DMS79 (cell line): ENCODE measurements around the gene RANBP9.

Source experiments
- DNase-seq: peaks from one replicate; lab custom pipeline; 2025; lab: John Stamatoyannopoulos, UW

Gene RANBP9

DNA sequence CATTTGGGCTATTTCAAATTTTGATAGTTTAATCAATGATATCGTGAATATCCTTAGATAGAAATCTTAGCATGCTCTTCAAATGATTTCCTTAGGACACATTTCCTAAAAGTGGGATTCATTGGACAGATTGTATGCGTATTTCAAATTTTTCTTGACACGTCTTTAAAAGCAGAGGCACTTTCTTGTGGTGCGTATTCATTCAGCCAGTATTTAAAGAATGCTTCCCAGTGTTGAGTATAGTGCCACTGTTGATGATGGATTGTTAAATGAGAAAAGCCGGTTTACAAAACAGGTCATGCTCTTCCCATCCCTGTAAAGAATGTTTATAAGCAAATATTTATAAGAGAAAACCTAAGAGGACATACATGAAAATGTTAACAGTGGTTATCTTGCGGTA is 111.6 kb downstream of the RANBP9 start:
- no peak for DNase-seq

- no peak for DNase-seq
Measured at GRCh38 chr6:13597073-13597472, 114.6 kb downstream of the RANBP9 start.

- no peak for DNase-seq
Measured at GRCh38 chr6:13593720-13594119, 117.9 kb downstream of the RANBP9 start.

DNA sequence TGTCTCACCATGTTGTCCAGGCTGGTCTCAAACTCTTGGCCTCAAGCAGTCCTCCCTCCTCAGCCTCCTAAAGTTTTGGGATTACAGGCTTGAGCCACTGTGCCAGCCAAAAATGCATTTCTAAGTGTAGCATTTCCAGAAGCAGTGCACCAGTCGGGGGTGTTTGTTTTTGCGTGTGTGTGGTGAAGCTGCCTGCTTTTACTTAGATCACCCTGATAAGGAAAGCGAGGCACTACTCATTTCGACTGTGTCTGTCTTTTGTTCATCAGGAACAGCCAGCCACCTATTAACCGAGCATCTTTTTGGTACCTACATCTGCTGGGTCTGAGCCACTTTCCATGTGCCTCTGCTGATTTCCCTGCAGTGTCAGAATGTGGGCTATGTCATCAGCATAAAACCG is 118.5 kb downstream of the RANBP9 start:
- DNase-seq = no peak

DNA sequence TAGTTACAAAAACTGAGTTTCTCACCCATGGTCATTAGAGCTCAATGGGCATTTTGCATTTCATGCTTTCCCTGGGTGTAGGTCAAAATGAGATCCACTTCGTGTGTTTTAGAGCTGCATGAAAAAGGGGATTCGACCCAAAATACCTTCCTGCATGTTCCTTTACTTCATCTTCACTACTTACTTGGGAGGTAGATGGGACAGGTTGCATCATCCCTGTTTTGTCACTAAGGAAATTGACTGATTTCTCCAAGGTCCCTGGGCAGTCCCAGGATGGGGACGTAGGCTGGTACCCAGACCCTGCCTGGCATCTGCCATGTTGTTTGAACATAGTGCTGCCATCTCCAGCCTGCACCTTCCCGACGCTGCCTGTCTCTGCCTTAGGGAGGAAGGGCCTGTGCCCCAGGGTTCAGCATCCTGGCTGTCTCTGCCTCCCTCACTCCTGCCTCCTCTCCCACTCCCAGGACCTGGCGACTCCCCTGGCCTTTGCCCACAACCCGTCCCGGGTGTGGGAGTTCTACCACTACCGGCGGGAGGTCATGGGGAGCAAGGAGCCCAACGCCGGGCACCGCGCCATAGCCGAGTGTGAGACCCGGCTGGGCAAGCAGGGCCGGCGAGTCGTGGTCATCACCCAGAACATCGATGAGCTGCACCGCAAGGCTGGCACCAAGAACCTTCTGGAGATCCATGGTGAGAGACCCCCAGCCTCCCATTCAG is 120.3 kb downstream of the RANBP9 start:
- no peak for DNase-seq

GRCh38 chr6:13590574-13591153 is 121.0 kb downstream of the RANBP9 start:
- DNase-seq = no peak

GRCh38 chr6:13589801-13590200 is 121.8 kb downstream of the RANBP9 start:
- DNase-seq = no peak

DNA sequence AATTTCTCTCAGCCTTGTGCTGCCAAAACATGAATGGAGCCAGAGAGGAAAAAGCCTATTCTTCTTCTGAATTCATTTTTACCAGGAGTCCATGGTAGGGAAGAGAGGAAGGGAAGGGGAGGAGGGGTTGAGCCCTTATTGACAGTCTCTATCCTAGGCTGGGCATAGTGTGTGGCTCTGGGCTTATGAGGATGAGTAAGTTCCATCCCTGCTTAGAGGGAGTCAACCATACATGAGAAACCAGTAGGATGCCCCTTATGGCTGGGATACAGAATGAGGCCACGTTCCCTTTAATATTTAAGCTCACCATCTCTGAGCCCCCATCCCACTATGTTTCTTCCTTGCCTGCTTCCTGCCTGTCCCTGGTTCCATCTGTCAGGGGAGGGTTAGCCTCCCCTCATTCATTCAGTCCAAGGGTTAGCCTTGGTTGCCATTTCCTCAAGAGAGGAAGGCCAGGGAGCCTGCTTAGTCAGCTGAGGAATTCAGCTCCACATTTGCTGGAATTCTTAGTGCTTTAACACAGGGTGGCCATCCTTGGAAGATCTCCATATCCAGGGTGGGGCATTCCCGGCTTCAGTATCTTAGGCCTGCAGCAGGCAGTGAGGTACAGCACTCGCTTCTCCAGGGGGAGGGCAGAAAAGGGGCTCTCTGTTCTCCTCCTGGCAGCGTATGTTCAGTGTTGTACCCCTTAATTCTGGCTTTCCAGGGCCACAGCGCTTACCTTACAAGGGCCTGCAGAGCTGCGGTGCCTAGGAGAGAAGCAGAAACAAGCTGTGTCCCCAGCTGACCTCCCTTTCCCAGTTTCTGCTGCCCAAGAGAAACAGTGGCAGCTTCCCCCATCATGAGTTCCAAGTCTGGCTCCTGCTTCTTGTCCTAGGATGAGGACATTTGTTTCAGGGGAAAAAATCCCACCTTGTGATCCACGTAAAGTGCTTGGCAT is 124.8 kb downstream of the RANBP9 start:
- DNase-seq = no peak

- DNase-seq = no peak
Measured at GRCh38 chr6:13581700-13582229, 129.9 kb downstream of the RANBP9 start.

GRCh38 chr6:13579911-13580310 is 131.7 kb downstream of the RANBP9 start:
- DNase-seq = no peak

DNA sequence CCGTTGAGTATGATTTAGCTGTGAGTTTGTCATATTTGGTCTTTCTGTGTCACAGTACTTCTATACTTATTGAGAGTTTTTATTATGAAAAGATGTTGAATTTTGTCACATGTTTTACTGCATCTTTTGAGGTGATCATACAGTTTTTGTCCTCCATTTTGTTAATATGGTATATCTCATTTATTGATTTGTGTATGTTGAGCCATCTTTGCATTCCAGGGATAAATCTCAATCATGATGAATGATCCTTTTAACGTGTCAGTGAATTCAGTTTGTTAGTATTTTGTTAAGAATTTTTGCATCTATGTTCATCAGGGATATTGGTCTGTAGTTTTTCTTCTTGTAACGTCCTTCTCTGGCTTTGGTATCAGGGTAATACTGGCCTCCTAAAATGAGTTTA is 133.7 kb downstream of the RANBP9 start:
- DNase-seq = no peak

GRCh38 chr6:13576017-13576416 is 135.6 kb downstream of the RANBP9 start:
- DNase-seq = no peak

DNA sequence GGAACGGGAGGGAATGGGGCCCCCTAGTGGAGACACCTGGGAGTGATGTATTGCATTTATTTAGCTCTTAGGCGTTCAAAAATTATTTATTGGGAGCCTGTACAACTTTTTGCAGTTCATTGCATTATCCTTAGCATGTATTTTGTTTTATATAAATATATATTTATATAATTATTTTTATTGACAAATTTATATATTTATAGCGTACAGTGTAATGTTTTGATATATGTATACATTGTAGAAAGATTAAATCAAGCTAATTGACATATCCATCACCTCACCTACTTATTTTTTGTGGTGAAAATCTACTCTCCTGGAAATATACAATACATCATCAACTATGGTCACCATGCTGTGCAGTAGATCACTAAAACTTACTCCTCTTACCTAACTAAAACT is 136.3 kb downstream of the RANBP9 start:
- DNase-seq = no peak

DNA sequence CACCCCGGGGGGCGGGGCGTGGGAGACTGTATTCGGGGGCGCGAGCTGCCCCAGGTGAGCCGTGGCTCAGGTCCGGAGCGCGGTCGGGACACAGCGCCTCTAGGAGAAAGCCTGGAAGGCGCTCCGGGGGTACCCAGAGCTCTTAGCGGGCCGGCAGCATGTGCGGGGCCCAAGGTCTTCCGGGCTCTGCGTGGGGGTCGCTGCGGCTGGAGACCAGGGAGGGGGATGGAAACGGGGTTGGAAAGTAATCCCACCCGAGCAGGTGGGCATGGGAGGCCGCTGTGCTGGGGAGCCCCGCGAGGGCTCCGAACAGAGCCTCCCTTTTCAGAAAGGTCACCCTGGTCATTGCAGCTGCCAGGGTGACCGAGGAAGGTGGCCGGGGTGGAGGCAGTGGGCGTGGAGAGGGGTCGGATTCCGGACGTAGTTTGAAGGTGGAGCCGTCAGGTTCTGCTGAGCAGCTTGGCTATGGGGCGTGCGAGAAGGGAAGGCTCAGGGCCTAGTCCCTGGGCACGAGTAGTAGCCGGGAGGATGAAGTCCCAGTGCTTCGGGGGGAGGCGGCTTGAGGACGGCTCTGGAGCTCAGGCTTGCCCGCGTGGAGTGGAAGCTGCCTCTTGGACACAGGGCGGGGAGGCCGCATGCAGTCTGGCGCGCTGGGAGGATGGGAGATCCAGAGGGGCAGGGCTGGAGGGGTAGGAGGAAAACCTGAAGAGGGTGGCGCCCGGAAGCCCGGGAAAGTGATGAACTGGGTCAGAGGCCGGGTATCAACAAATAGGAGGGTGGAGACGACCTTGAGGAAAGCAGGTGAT is 136.9 kb downstream of the RANBP9 start, which contains the start of gene SIRT5:
Gene SIRT5, plus strand, starts transcription at position 31 of the 806 bp plus-strand sequence. CDS start 9,510 bp downstream, outside the sequence.
- peak; percentile 38 for DNase-seq

GRCh38 chr6:13574149-13574570 is 137.5 kb downstream of the RANBP9 start:
- DNase-seq = peak; percentile 67

DNA sequence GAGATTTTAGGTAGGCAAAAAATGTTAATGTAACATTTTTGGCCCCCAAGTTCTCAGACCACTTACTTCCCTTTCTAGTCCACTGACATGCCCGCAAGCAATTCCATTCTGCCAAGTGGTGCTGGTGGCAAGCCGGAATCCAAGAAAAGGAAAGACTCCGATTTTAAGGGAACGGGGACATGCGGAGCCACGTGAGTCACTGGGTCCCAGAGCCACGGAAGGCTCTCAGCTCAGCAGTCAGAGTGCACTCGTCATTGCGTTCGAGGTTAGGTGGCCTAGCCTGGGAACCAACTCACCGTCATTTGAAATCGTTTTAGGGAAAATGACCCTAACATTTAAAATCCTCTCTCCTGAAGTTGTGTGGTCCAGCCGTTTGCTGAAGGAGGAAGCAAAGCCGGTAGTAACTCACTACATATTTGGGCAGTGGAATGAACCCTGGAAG is 137.9 kb downstream of the RANBP9 start:
- DNase-seq = no peak

- DNase-seq = no peak
Measured at GRCh38 chr6:13572951-13573654, 138.5 kb downstream of the RANBP9 start.

DNA sequence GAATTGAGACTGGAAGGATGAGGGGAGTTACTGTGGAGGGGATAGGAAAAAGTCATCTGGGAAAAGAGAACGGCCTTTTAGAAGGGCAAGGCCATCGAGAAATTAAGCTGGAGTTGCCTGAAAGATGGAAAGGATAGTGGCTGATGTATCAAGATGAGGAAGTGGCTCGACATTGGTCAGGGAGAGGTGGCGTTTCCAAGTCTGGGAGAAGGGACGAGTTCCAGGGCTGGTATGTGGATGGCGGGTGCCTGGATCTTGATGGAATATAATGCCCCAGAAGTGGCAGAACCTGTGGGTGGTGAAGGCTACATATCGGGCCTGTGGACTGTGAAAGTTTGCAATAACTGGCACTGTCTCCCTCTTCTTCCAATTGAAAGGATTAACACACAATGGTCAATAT is 139.4 kb downstream of the RANBP9 start:
- DNase-seq = no peak
